ENCODE measurements around the gene WDR5B.
"Not testable (repeated sequence)": the region's sequence is repeated elsewhere in the genome, so short reads cannot be mapped to it uniquely, and the experiment has no call there.

Gene WDR5B

GRCh38 chr3:122407946-122408345 is 7.9 kb downstream of the WDR5B start:
- DNase-seq: no peak

GRCh38 chr3:122406198-122406597 is 9.7 kb downstream of the WDR5B start:
- peak in 1 of 2 experiments; percentile 33 for DNase-seq

- DNase-seq: no peak
Observed at GRCh38 chr3:122405015-122405414, 10.8 kb downstream of the WDR5B start.

GRCh38 chr3:122403489-122403888 is 12.4 kb downstream of the WDR5B start:
- no peak for DNase-seq

GRCh38 chr3:122398920-122399319 is 16.9 kb downstream of the WDR5B start:
- DNase-seq: no peak

- DNase-seq: no peak
Observed at GRCh38 chr3:122397201-122397600, 18.7 kb downstream of the WDR5B start.

GRCh38 chr3:122396511-122396910 is 19.4 kb downstream of the WDR5B start:
- DNase-seq: no peak

- no peak for DNase-seq
Observed at GRCh38 chr3:122395582-122395981, 20.3 kb downstream of the WDR5B start.

GRCh38 chr3:122394173-122394572 is 21.7 kb downstream of the WDR5B start:
- no peak for DNase-seq

DNA sequence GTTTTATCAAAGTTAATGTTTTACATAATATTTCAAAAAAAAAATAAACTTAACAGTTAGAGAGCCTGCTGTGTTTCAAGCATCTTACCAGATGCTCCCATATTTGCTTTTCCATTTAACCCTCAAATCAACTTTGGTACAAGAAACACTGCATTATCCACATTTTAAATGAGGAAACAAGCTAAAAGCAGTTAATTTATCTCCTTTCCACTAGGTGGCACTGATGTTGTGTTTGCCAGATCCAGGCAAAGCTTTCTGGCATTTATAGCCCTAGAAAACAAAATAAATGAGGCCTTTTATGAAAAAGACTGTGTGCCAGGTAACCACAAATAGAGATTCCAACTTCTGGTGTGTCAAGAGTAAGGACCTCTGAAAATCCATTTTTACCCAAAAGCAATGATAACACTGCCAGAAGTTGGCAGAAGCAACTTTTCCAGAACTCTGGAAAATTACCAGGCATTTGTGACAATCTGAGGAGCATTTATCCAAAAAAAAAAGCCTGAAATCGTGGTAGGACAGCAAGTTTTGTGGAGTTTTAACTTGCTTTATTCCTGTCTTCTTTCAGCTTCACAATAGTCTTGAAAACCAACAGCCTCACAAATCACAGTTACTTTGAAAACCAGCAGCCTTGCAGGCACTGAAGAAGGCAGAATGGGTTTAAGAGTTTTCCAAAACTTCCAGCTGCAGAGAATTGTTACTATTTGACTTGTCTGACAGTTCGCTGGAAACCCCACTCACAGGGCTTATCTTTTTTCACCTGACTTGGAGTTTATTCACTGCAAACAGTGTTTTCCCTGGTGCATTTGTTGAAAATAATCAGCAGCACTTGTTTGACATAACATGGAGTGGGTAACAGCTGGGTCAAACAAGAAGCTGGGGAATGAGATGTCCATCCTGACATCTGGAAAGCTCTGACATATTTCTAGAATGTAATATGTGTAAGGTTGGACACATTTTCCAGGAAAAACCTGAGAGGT is 22.7 kb downstream of the WDR5B start:
- no peak for DNase-seq

DNA sequence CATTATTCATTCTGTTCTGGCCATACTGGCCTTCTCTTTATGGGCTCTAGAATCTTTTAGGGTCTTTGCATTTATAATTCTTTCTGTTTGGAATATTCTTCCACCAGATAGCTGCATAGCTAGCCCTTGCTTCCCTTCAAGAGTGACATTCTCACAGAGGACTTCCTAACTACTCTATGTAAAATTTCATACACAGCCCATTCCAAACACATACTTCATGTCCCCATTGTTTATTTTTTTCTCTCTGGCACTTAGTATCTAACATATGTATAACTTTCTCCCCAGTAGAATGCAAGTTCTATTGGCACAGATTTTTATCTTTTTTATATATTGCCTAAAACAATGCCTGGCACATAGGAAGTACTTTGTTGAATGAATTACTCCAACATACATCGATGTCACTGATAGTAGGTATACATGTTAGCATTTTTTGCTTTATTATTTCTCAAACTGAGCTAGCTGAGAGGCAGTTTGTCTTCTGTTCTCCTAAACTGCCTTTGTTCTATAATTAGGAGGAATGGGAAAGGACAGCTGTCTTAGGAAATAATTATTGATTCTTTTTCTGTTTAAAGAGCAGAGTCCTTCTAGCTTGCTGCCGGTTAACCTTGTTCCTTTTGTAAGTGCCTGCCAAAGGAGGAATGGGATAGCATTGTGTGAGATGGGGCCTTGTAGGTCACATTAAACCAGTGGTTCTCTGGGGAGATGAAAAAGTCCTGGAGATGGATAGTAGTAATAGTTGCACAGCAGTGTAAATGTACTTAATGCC is 24.0 kb downstream of the WDR5B start:
- no peak for DNase-seq

- DNase-seq: no peak
Observed at GRCh38 chr3:122390665-122391064, 25.2 kb downstream of the WDR5B start.

DNA sequence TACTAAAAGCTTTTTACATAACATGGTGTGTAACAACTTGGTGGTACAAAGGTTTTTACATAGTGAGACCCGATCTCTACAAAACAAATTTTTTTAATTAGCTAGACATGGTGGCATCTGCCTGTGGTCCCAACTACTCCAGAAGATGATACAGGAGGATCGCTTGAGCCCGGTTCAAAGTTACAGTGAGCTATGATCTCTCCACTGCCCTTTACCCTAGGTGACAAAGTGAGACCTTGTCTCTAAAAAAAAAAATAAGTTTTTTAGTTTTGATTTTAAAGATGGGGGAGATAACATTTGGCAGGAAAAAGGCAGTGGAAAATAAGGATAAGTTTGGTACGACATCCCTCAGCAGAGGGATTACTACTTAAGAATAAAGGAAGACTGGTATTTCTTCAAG is 26.0 kb downstream of the WDR5B start:
- no peak for DNase-seq

GRCh38 chr3:122389197-122389596 is 26.7 kb downstream of the WDR5B start:
- DNase-seq: no peak

- no peak for DNase-seq
Observed at GRCh38 chr3:122387709-122388108, 28.2 kb downstream of the WDR5B start.

DNA sequence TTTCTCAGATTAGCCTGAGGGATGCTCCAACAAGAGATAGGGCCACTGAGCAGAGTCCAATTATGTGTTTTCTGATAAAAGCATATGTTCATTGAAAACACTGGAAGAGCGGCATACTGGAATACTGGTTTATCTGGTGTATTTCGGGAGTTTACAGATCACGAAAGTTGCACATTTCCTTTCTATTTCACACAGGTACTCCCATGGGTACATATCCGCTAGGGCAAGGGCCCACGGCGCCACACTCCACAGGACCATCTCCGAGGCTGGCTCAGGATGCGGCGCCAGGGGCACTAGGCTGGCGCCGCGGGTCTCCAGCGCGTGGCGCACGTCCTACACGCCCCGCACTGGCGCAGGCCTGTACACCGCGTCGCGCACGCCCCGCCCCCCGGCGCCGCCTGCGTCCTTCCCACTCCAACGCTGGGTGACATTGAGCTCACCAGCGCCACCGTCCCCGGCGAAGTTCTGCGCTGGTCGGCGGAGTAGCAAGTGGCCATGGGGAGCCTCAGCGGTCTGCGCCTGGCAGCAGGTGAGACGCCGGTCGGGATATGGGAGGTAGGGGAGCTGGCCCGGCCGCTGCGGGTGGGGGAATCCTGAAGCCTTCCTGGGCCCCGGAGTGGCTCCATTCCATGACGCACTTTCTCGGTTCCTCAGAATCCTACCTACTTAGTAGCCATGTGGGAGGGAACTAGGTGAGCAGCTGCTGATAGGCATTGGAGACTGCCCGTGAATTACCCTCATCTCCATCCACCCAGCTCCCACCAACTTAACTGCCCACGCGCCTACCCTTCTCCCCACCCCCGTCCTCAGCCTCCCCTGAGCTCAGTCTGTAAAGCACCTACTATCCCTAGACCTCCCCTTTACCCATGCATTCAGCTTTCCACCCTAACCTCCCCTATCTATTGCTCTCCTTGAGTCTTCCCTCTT is 31.8 kb downstream of the WDR5B start, which contains the start of gene FAM162A:
FAM162A (plus strand) TSS at position 412 of the 927 bp plus-strand sequence; CDS start at position 496, 84 bp downstream.
- peak; percentile 95 to 97 for DNase-seq

DNA sequence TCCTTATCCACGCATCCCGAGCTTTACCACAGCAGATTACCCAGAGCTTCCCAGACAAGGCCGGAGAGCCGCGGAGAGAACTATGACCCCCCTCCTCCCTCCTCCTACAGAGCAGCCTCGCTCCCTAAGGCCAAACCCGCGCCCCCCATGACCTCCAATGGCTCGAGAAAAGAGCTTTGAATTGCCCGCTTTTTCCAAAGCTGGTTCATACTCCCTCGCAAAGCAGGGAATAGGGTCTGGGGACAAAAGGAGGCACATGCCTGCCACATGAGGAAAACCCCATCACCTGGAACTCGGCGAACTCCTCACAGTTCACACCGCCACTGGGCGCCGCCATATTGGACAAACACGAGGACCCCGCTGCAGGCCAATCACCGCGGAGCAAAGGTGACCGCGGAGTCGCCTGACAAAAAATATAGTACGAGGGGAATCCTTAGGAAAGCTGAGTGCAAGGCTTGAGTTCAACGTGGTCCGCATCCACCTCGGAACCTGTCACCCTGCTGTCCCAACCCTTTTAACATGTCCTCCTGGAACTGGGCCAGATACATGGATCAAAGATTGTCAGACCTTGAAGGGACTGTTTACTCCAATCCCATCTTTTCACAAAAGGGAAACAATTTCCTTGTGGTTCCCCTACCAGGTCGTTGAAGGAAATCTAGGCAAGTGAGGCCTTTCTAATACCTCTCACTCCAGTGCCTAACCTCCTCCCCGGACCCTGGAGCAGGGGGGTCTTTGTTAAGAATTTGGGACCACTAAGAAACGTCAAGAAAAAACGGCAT is 32.8 kb downstream of the WDR5B start, which contains the start of gene MIX23:
MIX23 (minus strand) TSS at position 344 of the 779 bp plus-strand sequence; CDS start at position 337, 7 bp downstream.
- DNase-seq: peak; percentile 92 to 93

DNA sequence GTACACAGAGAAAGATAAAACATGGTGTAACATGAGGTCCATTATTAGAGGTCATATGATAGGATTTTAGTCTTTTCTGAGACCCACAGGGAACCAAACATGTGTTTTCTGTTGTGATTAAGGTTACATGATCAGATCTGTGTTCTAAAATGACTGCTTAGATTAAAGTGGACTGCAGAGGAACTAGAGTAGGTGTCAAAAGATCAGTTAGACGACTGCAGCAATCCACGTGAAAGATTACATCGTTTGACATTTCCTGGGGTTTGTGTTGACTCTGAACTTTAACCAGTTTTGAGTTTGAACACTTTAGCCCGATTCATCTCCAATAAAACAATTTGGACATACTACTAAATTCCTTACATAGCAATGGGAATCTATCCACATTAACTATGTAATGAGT is 37.9 kb downstream of the WDR5B start:
- no peak for DNase-seq

GRCh38 chr3:122374034-122374433 is 41.8 kb downstream of the WDR5B start:
- no peak for DNase-seq

GRCh38 chr3:122366379-122366749 is 49.5 kb downstream of the WDR5B start:
- no peak for DNase-seq

DNA sequence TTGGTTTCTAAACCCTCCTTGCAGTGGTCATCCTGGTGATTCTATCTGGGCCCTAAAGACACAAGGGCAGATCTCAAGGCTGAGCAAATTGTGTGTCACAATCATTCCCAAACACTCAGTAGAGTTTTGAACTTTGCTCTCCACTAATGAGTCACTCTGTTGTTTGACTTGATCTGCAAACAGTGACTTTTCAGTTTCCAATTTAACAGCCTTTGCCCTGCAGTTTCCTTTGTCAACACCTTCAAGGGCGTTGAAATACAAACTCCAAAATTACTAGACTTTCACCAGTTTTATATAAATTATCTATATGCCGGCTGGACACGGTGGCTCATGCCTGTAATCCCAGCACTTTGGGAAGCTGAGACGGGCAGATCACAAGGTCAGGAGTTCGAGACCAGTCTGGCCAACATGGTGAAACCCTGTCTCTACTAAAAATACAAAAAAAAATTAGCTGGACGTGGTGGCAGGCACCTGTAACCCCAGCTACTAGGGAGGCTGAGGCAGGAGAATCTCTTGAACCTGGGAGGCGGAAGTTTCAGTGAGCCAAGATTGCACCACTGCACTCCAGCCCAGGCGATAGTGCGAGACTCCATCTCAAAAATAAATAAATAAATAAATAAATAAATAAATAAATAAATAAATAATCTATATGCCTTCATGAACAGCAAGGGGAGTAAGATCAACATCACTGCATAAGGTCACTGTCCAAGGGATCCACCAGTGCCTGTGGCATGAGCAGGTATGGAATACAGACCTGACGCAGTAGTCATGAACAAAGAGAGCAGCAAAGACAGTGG is 50.1 kb downstream of the WDR5B start:
- not testable (repeated sequence) for DNase-seq
